KOPT-K1 (cell line): ENCODE measurements around the gene PAPOLB.

ENCODE experiments used
- H3K27ac ChIP-seq: fragments of 200-600 bp; sonication (generic); 2 replicates; pipeline ENCODE4 v1.5.1; 2016; ENCODE audit warnings: antibody characterized with exemption, mild to moderate bottlenecking, low read depth, low read length; ENCODE audit not compliant: poor library complexity, severe bottlenecking
- H3K36me3 ChIP-seq: fragments of 200-600 bp; sonication (generic); 2 replicates; pipeline ENCODE4 v1.5.1; 2017; ENCODE audit warnings: antibody characterized with exemption, mild to moderate bottlenecking, low read length, moderate library complexity; ENCODE audit not compliant: insufficient read depth
- H3K9me3 ChIP-seq: fragments of 200-600 bp; sonication (generic); 2 replicates; pipeline ENCODE4 v1.5.1; 2017; ENCODE audit warnings: antibody characterized with exemption, low read length, mild to moderate bottlenecking; ENCODE audit not compliant: insufficient read depth, poor library complexity, severe bottlenecking

The PAPOLB gene

GRCh38 chr7:4866528-4867496, 5.0 kb upstream of the PAPOLB start:
- no peaks in the 10 kb centered on the region for H3K36me3 ChIP-seq
- peaks cover 17% of the 10 kb centered on the region for H3K9me3 ChIP-seq
- H3K27ac ChIP-seq: no peak overlapping the region

- Histone ChIP-seq H3K36me3 (no peaks in the 10 kb centered on the region), H3K9me3 (peaks cover 11% of the 10 kb centered on the region), H3K27ac (no peak overlapping the region)
Measured at GRCh38 chr7:4862156-4862555, 326 bp upstream of the PAPOLB start.

GRCh38 chr7:4861227-4861626, 603 bp downstream of the PAPOLB start:
- Histone ChIP-seq H3K27ac (no peak overlapping the region), H3K9me3 (peaks cover 4% of the 10 kb centered on the region), H3K36me3 (no peaks in the 10 kb centered on the region)

- Histone ChIP-seq H3K9me3 (peaks cover 3% of the 10 kb centered on the region), H3K27ac (no peak overlapping the region), H3K36me3 (no peaks in the 10 kb centered on the region)
Measured at GRCh38 chr7:4857189-4857588, 4.6 kb downstream of the PAPOLB start.

GRCh38 chr7:4856336-4857057, 5.3 kb downstream of the PAPOLB start:
- H3K9me3 ChIP-seq: peaks cover 2% of the 10 kb centered on the region
- no peaks in the 10 kb centered on the region for H3K36me3 ChIP-seq
- no peak overlapping the region for H3K27ac ChIP-seq

- no peaks in the 10 kb centered on the region for H3K36me3 ChIP-seq
- H3K27ac ChIP-seq: no peak overlapping the region
- H3K9me3 ChIP-seq: peaks cover 6% of the 10 kb centered on the region
Measured at GRCh38 chr7:4854916-4855315, 6.9 kb downstream of the PAPOLB start.

GRCh38 chr7:4851459-4852422, 10.1 kb downstream of the PAPOLB start:
- Histone ChIP-seq H3K36me3 (no peaks in the 10 kb centered on the region), H3K27ac (no peak overlapping the region), H3K9me3 (peaks cover 6% of the 10 kb centered on the region)

- H3K27ac ChIP-seq: no peak overlapping the region
Measured at GRCh38 chr7:4850262-4850795, 11.5 kb downstream of the PAPOLB start.

GRCh38 chr7:4849390-4849789, 12.4 kb downstream of the PAPOLB start:
- Histone ChIP-seq H3K27ac (no peak overlapping the region), H3K36me3 (no peaks in the 10 kb centered on the region), H3K9me3 (peaks cover 6% of the 10 kb centered on the region)

More at GRCh38 chr7:4850262-4850795, 11.5 kb downstream of the PAPOLB start:
- Histone ChIP-seq H3K9me3 (peaks cover 6% of the 10 kb centered on the region), H3K36me3 (no peaks in the 10 kb centered on the region)

GRCh38 chr7:4845740-4846142, 16.1 kb downstream of the PAPOLB start:
- no peaks in the 10 kb centered on the region for H3K9me3 ChIP-seq
- no peak overlapping the region for H3K27ac ChIP-seq
- H3K36me3 ChIP-seq: no peaks in the 10 kb centered on the region

GRCh38 chr7:4842319-4843064, 19.3 kb downstream of the PAPOLB start:
- Histone ChIP-seq H3K27ac (no peak overlapping the region), H3K9me3 (no peaks in the 10 kb centered on the region), H3K36me3 (no peaks in the 10 kb centered on the region)

- Histone ChIP-seq H3K9me3 (no peaks in the 10 kb centered on the region), H3K27ac (no peak overlapping the region), H3K36me3 (no peaks in the 10 kb centered on the region)
Measured at GRCh38 chr7:4841836-4842235, 20.0 kb downstream of the PAPOLB start.

- Histone ChIP-seq H3K27ac (no peak overlapping the region), H3K9me3 (no peaks in the 10 kb centered on the region), H3K36me3 (no peaks in the 10 kb centered on the region)
Measured at GRCh38 chr7:4841007-4841784, 20.6 kb downstream of the PAPOLB start.
